ENCODE data around the gene JSRP1. TPM values are rescaled to one million over a fixed set of nuclear protein-coding genes. Genes with fewer than 3 reads are reported as not detected.

Gene JSRP1
- polyA plus RNA-seq, 1 of the 3 experiments (the other 2 are of a cell fraction), result 0.76 TPM

- Histone ChIP-seq H2AFZ (ENCODE audit: low read depth) (no peak overlapping the region), H3K36me3 (replicated peaks in 1 of 2; ENCODE audit: control insufficient read depth in 1 of 2, insufficient read depth in 2 of 2, low read length in 1 of 2) (peaks cover 22 to 51% of the 10 kb centered on the region in 2 experiments), H3F3A (replicated peaks; ENCODE audit: insufficient read depth) (peaks cover 11% of the 10 kb centered on the region), H3K9ac (no peak overlapping the region), H3K4me3 (ENCODE audit: low read depth in 2 of 2, low read length in 1 of 2) (no peak overlapping the region), H4K20me1 (ENCODE audit: insufficient read depth) (peaks cover 71% of the 10 kb centered on the region), H3K9me2 (no peaks in the 10 kb centered on the region), H3K79me2 (ENCODE audit: insufficient read depth) (peaks cover 69% of the 10 kb centered on the region), H3K4me2 (no peak overlapping the region), H3K9me3 (no peaks in the 10 kb centered on the region), H3K27ac (ENCODE audit: low read depth in 2 of 2, low read length in 1 of 2) (peak overlapping the region; percentile 13 to 81; a peak in 3 of 4 replicates), H3K4me1 (ENCODE audit: control insufficient read depth in 1 of 2, insufficient read depth in 2 of 2, low read depth in 1 of 2, low read length in 1 of 2) (peaks cover 15 to 68% of the 10 kb centered on the region in 2 experiments), H3K27me3 (ENCODE audit: insufficient read depth) (no peaks in the 10 kb centered on the region)
- no peak for DNase-seq
- ChIA-PET CTCF (interaction anchor here (0.7 to 10.4 kb wide), 14 partner anchors 10 to 92 kb away, joined by 3 to 121 read pairs (median 8); partner anchors contain the start of genes AP3D1, JSRP1 and LINGO3), POLR2A (interaction anchor here (0.6 to 3.3 kb wide), 6 partner anchors 11 to 88 kb away, joined by 4 to 33 read pairs (median 4); partner anchors contain the start of gene JSRP1)
- WGBS (ENCODE audit: low lambda C conversion rate), result no CpG with 5 or more reads among the region's 12 CpGs
- TF ChIP-seq RAD21 (IDR thresholded peaks at IDR 0.05; ENCODE audit: low read length) (no peak), POLR2AphosphoS5 (IDR thresholded peaks at IDR 0.05; ENCODE audit: low read depth, low read length) (no peak), SIN3A (IDR thresholded peaks at IDR 0.05; ENCODE audit: borderline replicate concordance, low read depth, low read length) (no peak), RFX5 (IDR thresholded peaks at IDR 0.05; ENCODE audit: low read length) (no peak), PBX3 (IDR thresholded peaks at IDR 0.05) (no peak), MXI1 (IDR thresholded peaks at IDR 0.05; ENCODE audit: low read depth, low read length) (no peak), YY1 (IDR thresholded peaks at IDR 0.05; ENCODE audit: low read depth) (no peak), RCOR1 (IDR thresholded peaks at IDR 0.05; ENCODE audit: low read length) (no peak), EP300 (IDR thresholded peaks at IDR 0.05; ENCODE audit: borderline replicate concordance in 1 of 2, low read depth in 1 of 2, low read length in 1 of 2) (no peak)
- TF ChIP-seq, protein P1, sequence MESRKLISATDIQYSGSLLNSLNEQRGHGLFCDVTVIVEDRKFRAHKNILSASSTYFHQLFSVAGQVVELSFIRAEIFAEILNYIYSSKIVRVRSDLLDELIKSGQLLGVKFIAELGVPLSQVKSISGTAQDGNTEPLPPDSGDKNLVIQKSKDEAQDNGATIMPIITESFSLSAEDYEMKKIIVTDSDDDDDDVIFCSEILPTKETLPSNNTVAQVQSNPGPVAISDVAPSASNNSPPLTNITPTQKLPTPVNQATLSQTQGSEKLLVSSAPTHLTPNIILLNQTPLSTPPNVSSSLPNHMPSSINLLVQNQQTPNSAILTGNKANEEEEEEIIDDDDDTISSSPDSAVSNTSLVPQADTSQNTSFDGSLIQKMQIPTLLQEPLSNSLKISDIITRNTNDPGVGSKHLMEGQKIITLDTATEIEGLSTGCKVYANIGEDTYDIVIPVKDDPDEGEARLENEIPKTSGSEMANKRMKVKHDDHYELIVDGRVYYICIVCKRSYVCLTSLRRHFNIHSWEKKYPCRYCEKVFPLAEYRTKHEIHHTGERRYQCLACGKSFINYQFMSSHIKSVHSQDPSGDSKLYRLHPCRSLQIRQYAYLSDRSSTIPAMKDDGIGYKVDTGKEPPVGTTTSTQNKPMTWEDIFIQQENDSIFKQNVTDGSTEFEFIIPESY (IDR thresholded peaks at IDR 0.05; ENCODE audit: borderline replicate concordance, low read depth), result no peak
- TF ChIP-seq, protein P2, sequence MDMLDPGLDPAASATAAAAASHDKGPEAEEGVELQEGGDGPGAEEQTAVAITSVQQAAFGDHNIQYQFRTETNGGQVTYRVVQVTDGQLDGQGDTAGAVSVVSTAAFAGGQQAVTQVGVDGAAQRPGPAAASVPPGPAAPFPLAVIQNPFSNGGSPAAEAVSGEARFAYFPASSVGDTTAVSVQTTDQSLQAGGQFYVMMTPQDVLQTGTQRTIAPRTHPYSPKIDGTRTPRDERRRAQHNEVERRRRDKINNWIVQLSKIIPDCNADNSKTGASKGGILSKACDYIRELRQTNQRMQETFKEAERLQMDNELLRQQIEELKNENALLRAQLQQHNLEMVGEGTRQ (IDR thresholded peaks at IDR 0.05; ENCODE audit: borderline replicate concordance, low read depth, low read length), result no peak
These were observed 12.1 kb downstream of the JSRP1 start for GRCh38 chr19:2244125-2244411.
